ENCODE results near the gene SIGLEC14. TPM values are rescaled to one million over a fixed set of nuclear protein-coding genes. Genes with fewer than 3 reads are reported as not detected.

SIGLEC14 gene
- total RNA-seq, 1 donor from 2014 or later, result 0.75 TPM

- Histone ChIP-seq H3K27me3 (no peaks in the 10 kb centered on the region), H3K4me3 (peak overlapping the region; percentile 71 to 84), H3K27ac (no peak overlapping the region), H3K4me1 (peaks cover 10 to 11% of the 10 kb centered on the region in 2 donors), H3K9me3 (peaks cover 0 to 12% of the 10 kb centered on the region in 2 donors), H3K36me3 (no peaks in the 10 kb centered on the region)
- intact Hi-C loops (cut with DNase I), result loop anchor here (10.0 kb wide), 2 partner anchors 229 to 789 kb away; partner anchors contain the start of genes CLDND2 and ETFB
- DNase-seq (ENCODE audit: low spot score in 2 of 2), result no peak
- no peak for TF ChIP-seq CTCF (IDR thresholded peaks at IDR 0.05)
Observed at GRCh38 chr19:51593138-51593890, 53.3 kb downstream of the SIGLEC14 start.

Other genes with a start within 250 kb of the SIGLEC14 start
- gene SIGLEC10, start 229.2 kb downstream of the SIGLEC14 start, total RNA-seq, result 5.4 TPM
- not detected for gene SIGLEC8, start 188.4 kb downstream of the SIGLEC14 start, total RNA-seq
- not detected for gene CEACAM18, start 168.3 kb downstream of the SIGLEC14 start, total RNA-seq
- gene SIGLEC12, start 145.0 kb downstream of the SIGLEC14 start, total RNA-seq, result not detected
- 6.6 TPM for gene SIGLEC6, start 115.2 kb downstream of the SIGLEC14 start, total RNA-seq
- gene ZNF175, start 75.5 kb downstream of the SIGLEC14 start, total RNA-seq, result 6.1 TPM
- gene SIGLEC5, start 16.4 kb downstream of the SIGLEC14 start, total RNA-seq, result not detected
- gene SPACA6, start 46.5 kb upstream of the SIGLEC14 start, total RNA-seq, result 16.0 TPM
- 2.9 TPM for gene HAS1, start 77.2 kb upstream of the SIGLEC14 start, total RNA-seq
- 7.9 TPM for gene FPR1, start 105.1 kb upstream of the SIGLEC14 start, total RNA-seq
- 0.21 TPM for gene FPR2, start 114.4 kb upstream of the SIGLEC14 start, total RNA-seq
- gene FPR3, start 148.3 kb upstream of the SIGLEC14 start, total RNA-seq, result 16.0 TPM
- 3.8 TPM for gene ZNF577, start 241.1 kb upstream of the SIGLEC14 start, total RNA-seq

All from ascending aorta (tissue), 2 donors.